Stimulated activated naive CD8-positive, alpha-beta T cell treated with anti-CD3 and anti-CD28 coated beads, Interleukin-15, Interleukin-2, amounts not matched to agents 100 ng/mL and 50 ng/mL, for 24 hours (primary cell): ENCODE measurements around the gene POMP.
A peak's percentile ranks its signal among the peaks of the same experiment; 100 is the strongest.

ENCODE experiments used
- H3K27ac Mint-ChIP-seq: one replicate; pipeline ENCODE4 v1.8.0; 2021; ENCODE audit warnings: mild to moderate bottlenecking, mixed read lengths
- H3K27me3 Mint-ChIP-seq: one replicate; pipeline ENCODE4 v1.8.0; 2021; ENCODE audit warnings: mixed read lengths
- H3K36me3 Mint-ChIP-seq: one replicate; pipeline ENCODE4 v1.8.0; 2021; ENCODE audit warnings: low read depth, mixed read lengths
- H3K4me1 Mint-ChIP-seq: one replicate; pipeline ENCODE4 v1.8.0; 2021; ENCODE audit warnings: low read depth, mixed read lengths
- H3K4me3 Mint-ChIP-seq: one replicate; pipeline ENCODE4 v1.8.0; 2021; ENCODE audit warnings: mild to moderate bottlenecking, mixed read lengths
- H3K9me3 Mint-ChIP-seq: one replicate; pipeline ENCODE4 v1.8.0; 2021; ENCODE audit warnings: mixed read lengths

The POMP gene

GRCh38 chr13:28626266-28626665 lies 32.7 kb upstream of the POMP start:
- Mint-ChIP-seq H3K4me3 (no peak overlapping the region), H3K4me1 (peaks cover 9% of the 10 kb centered on the region), H3K36me3 (no peaks in the 10 kb centered on the region)

GRCh38 chr13:28628241-28628640 lies 30.7 kb upstream of the POMP start:
- H3K4me3 Mint-ChIP-seq = no peak overlapping the region
- no peaks in the 10 kb centered on the region for H3K27me3 Mint-ChIP-seq
- H3K27ac Mint-ChIP-seq = no peak overlapping the region
- no peaks in the 10 kb centered on the region for H3K36me3 Mint-ChIP-seq
- H3K4me1 Mint-ChIP-seq = peaks cover 9% of the 10 kb centered on the region
- H3K9me3 Mint-ChIP-seq = no peaks in the 10 kb centered on the region

More at GRCh38 chr13:28626266-28626665, 32.7 kb upstream of the POMP start:
- Mint-ChIP-seq H3K9me3 (no peaks in the 10 kb centered on the region), H3K27ac (no peak overlapping the region), H3K27me3 (no peaks in the 10 kb centered on the region)

GRCh38 chr13:28630869-28631268 lies 28.1 kb upstream of the POMP start:
- no peaks in the 10 kb centered on the region for H3K9me3 Mint-ChIP-seq
- no peaks in the 10 kb centered on the region for H3K4me1 Mint-ChIP-seq
- peaks cover 8% of the 10 kb centered on the region for H3K27me3 Mint-ChIP-seq
- H3K4me3 Mint-ChIP-seq = no peak overlapping the region
- no peaks in the 10 kb centered on the region for H3K36me3 Mint-ChIP-seq
- no peak overlapping the region for H3K27ac Mint-ChIP-seq

GRCh38 chr13:28631801-28632200 lies 27.1 kb upstream of the POMP start:
- H3K27ac Mint-ChIP-seq = no peak overlapping the region
- H3K4me3 Mint-ChIP-seq = no peak overlapping the region
- H3K4me1 Mint-ChIP-seq = peaks cover 5% of the 10 kb centered on the region
- H3K36me3 Mint-ChIP-seq = no peaks in the 10 kb centered on the region
- H3K9me3 Mint-ChIP-seq = no peaks in the 10 kb centered on the region
- peaks cover 8% of the 10 kb centered on the region for H3K27me3 Mint-ChIP-seq

GRCh38 chr13:28636069-28636468 lies 22.9 kb upstream of the POMP start:
- Mint-ChIP-seq H3K27me3 (peaks cover 15% of the 10 kb centered on the region), H3K9me3 (no peaks in the 10 kb centered on the region), H3K36me3 (no peaks in the 10 kb centered on the region), H3K27ac (no peak overlapping the region), H3K4me1 (peaks cover 26% of the 10 kb centered on the region), H3K4me3 (no peak overlapping the region)

- Mint-ChIP-seq H3K4me1 (peaks cover 32% of the 10 kb centered on the region), H3K9me3 (no peaks in the 10 kb centered on the region), H3K27me3 (peaks cover 15% of the 10 kb centered on the region), H3K27ac (peak overlapping the region; percentile 18), H3K4me3 (no peak overlapping the region), H3K36me3 (no peaks in the 10 kb centered on the region)
Measured at GRCh38 chr13:28636677-28637317, 22.1 kb upstream of the POMP start.

GRCh38 chr13:28637714-28638355 lies 21.1 kb upstream of the POMP start:
- H3K27ac Mint-ChIP-seq = no peak overlapping the region
- peaks cover 32% of the 10 kb centered on the region for H3K4me1 Mint-ChIP-seq
- H3K27me3 Mint-ChIP-seq = peaks cover 15% of the 10 kb centered on the region
- H3K4me3 Mint-ChIP-seq = no peak overlapping the region
- H3K36me3 Mint-ChIP-seq = no peaks in the 10 kb centered on the region
- H3K9me3 Mint-ChIP-seq = no peaks in the 10 kb centered on the region

- H3K27ac Mint-ChIP-seq = no peak overlapping the region
- no peak overlapping the region for H3K4me3 Mint-ChIP-seq
- peaks cover 15% of the 10 kb centered on the region for H3K27me3 Mint-ChIP-seq
- H3K9me3 Mint-ChIP-seq = no peaks in the 10 kb centered on the region
- peaks cover 32% of the 10 kb centered on the region for H3K4me1 Mint-ChIP-seq
- no peaks in the 10 kb centered on the region for H3K36me3 Mint-ChIP-seq
Measured at GRCh38 chr13:28638756-28639155, 20.2 kb upstream of the POMP start.

- H3K36me3 Mint-ChIP-seq = no peaks in the 10 kb centered on the region
- peaks cover 32% of the 10 kb centered on the region for H3K4me1 Mint-ChIP-seq
- no peak overlapping the region for H3K4me3 Mint-ChIP-seq
- no peaks in the 10 kb centered on the region for H3K9me3 Mint-ChIP-seq
- H3K27me3 Mint-ChIP-seq = peaks cover 7% of the 10 kb centered on the region
- no peak overlapping the region for H3K27ac Mint-ChIP-seq
Measured at GRCh38 chr13:28640861-28641599, 17.9 kb upstream of the POMP start.

- Mint-ChIP-seq H3K27ac (no peak overlapping the region), H3K9me3 (no peaks in the 10 kb centered on the region), H3K4me3 (no peak overlapping the region), H3K36me3 (no peaks in the 10 kb centered on the region), H3K27me3 (peaks cover 7% of the 10 kb centered on the region), H3K4me1 (peaks cover 30% of the 10 kb centered on the region)
Measured at GRCh38 chr13:28641600-28641926, 17.4 kb upstream of the POMP start.

- H3K4me1 Mint-ChIP-seq = peaks cover 45% of the 10 kb centered on the region
- H3K36me3 Mint-ChIP-seq = peaks cover 27% of the 10 kb centered on the region
- H3K4me3 Mint-ChIP-seq = no peak overlapping the region
- H3K9me3 Mint-ChIP-seq = no peaks in the 10 kb centered on the region
- H3K27ac Mint-ChIP-seq = peak overlapping the region; percentile 61
- H3K27me3 Mint-ChIP-seq = no peaks in the 10 kb centered on the region
Measured at GRCh38 chr13:28650284-28650683, 8.6 kb upstream of the POMP start.

GRCh38 chr13:28651810-28652401 lies 7.0 kb upstream of the POMP start:
- H3K4me1 Mint-ChIP-seq = peaks cover 52% of the 10 kb centered on the region
- peaks cover 31% of the 10 kb centered on the region for H3K36me3 Mint-ChIP-seq

GRCh38 chr13:28653111-28653510 lies 5.8 kb upstream of the POMP start:
- Mint-ChIP-seq H3K9me3 (no peaks in the 10 kb centered on the region), H3K27ac (no peak overlapping the region), H3K4me3 (no peak overlapping the region), H3K36me3 (peaks cover 39% of the 10 kb centered on the region), H3K4me1 (peaks cover 57% of the 10 kb centered on the region), H3K27me3 (no peaks in the 10 kb centered on the region)

More at GRCh38 chr13:28651810-28652401, 7.0 kb upstream of the POMP start:
- no peaks in the 10 kb centered on the region for H3K27me3 Mint-ChIP-seq
- no peaks in the 10 kb centered on the region for H3K9me3 Mint-ChIP-seq
- H3K4me3 Mint-ChIP-seq = no peak overlapping the region
- H3K27ac Mint-ChIP-seq = peak overlapping the region; percentile 18

- H3K4me1 Mint-ChIP-seq = peaks cover 53% of the 10 kb centered on the region
- no peak overlapping the region for H3K27ac Mint-ChIP-seq
- H3K4me3 Mint-ChIP-seq = no peak overlapping the region
- no peaks in the 10 kb centered on the region for H3K9me3 Mint-ChIP-seq
- H3K27me3 Mint-ChIP-seq = no peaks in the 10 kb centered on the region
- H3K36me3 Mint-ChIP-seq = peaks cover 39% of the 10 kb centered on the region
Measured at GRCh38 chr13:28654276-28654675, 4.7 kb upstream of the POMP start.

GRCh38 chr13:28655561-28655960 lies 3.4 kb upstream of the POMP start:
- Mint-ChIP-seq H3K4me3 (no peak overlapping the region), H3K27me3 (no peaks in the 10 kb centered on the region), H3K27ac (no peak overlapping the region), H3K4me1 (peaks cover 51% of the 10 kb centered on the region), H3K36me3 (peaks cover 44% of the 10 kb centered on the region), H3K9me3 (no peaks in the 10 kb centered on the region)
